Tongue (tissue), 2 donors: Measurements from ENCODE around the gene NIN. TPM values are rescaled to one million over a fixed set of nuclear protein-coding genes. Genes with fewer than 3 reads are reported as not detected.

Source experiments
- DNase-seq: peaks from one replicate; pipeline ENCODE4 v3.0.0-alpha.2; 2015
- total RNA-seq: library from RNA; depleted of rRNA; stranded (reverse); fragments of >200 nt; gene quantifications from one replicate; pipeline ENCODE4 v1.2.3, GENCODE V29; 2014

Gene NIN, protein sequence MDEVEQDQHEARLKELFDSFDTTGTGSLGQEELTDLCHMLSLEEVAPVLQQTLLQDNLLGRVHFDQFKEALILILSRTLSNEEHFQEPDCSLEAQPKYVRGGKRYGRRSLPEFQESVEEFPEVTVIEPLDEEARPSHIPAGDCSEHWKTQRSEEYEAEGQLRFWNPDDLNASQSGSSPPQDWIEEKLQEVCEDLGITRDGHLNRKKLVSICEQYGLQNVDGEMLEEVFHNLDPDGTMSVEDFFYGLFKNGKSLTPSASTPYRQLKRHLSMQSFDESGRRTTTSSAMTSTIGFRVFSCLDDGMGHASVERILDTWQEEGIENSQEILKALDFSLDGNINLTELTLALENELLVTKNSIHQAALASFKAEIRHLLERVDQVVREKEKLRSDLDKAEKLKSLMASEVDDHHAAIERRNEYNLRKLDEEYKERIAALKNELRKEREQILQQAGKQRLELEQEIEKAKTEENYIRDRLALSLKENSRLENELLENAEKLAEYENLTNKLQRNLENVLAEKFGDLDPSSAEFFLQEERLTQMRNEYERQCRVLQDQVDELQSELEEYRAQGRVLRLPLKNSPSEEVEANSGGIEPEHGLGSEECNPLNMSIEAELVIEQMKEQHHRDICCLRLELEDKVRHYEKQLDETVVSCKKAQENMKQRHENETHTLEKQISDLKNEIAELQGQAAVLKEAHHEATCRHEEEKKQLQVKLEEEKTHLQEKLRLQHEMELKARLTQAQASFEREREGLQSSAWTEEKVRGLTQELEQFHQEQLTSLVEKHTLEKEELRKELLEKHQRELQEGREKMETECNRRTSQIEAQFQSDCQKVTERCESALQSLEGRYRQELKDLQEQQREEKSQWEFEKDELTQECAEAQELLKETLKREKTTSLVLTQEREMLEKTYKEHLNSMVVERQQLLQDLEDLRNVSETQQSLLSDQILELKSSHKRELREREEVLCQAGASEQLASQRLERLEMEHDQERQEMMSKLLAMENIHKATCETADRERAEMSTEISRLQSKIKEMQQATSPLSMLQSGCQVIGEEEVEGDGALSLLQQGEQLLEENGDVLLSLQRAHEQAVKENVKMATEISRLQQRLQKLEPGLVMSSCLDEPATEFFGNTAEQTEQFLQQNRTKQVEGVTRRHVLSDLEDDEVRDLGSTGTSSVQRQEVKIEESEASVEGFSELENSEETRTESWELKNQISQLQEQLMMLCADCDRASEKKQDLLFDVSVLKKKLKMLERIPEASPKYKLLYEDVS (N-terminal part only)
- total RNA-seq: 51.8 TPM

DNA sequence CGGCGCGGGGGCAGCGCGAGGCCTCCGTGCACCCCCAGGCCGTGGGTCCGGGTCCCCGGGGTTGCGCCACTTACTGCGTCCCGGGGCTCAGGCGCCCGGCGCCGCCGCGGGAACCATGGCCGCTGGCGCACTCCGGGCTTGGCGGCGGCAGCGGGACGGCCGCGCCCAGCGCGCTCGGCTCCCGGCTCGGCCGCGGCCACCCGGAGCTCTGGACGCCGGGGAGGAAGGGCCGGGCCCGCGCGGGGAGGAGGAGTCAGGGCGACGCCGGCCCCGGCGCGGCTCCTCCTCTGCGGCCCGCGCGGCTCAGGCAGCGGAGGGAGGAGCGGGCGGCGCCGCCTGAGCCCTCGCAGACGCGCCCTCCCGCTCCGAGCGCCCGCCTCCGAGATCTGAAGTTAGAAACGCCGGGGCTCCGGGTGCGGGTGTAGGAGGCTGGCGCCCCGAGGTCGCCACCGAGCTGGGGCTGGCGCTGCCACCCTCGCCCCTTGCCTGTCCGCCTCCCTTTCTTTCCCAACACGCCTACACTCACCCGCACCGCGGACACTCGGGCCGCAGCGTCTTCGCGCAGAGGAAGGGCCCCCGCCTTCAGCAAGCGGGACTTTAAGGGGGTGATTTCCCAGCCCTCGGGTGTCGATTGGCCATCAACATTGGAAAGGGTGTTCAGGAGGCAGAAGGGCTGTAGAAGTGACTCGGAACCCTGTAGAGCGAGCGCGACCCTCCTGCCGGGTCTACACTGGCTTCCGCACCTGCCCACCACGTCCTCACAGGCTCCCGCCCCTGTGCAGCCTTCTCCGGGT, at the start of gene NIN:
Gene NIN (minus strand): TSS at position 231 of the 794 bp plus-strand sequence. CDS start 9,106 bp downstream, outside the sequence.
- DNase-seq: peak; percentile 92

DNA sequence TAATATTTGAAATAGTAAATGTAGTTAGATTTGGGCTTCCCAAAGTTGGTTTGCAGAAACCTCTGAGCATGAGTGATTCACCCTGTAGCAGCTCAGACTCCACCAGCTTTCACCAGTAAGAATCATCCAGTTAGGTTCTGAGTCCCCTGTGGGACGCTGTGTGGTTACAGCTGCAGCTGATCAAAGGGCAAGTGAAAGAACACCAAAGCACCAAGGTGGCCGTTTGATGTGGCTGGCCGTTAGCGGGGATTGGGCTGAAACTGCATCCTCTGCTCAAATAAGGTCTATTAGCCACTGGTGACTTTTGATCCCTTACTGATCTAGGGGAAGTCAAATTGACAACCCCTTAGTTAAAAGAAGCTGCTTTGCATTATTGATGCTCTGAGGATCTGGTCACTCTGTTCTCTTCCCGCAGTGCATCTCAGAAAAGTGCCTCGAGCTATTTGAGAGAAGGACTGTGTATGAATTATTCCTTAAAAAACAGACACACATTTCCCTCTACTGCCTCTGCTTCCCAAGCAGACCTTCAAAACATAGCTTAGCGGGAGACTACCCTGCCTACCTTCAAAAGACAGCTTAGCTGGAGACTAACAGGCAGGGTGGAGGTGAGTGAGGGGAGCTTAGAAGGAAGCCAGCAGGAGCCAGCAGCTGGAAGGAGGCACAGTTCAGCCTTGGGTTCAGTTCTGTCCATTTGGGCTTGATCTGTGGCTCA, 44.6 kb upstream of the NIN start:
- DNase-seq: no peak

DNA sequence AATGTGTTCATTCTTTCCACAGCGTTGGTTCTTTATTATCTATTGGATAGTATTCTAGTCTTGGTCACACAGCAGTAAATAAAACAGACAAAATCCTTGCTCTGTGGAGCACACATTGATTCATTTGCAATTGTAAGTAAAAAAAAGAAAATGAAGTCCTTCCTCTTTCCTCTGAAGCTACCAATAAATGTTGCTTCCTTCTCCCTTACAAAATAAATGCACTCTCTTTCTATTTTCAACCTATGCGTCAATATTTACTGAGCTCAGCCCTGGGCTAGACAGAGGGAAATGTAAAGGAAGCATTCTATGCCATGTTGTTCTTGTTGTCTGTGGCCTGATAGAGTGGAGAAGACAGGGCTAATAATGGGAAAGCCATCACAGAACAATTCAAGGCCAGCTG, 43.8 kb upstream of the NIN start:
- no peak for DNase-seq

DNA sequence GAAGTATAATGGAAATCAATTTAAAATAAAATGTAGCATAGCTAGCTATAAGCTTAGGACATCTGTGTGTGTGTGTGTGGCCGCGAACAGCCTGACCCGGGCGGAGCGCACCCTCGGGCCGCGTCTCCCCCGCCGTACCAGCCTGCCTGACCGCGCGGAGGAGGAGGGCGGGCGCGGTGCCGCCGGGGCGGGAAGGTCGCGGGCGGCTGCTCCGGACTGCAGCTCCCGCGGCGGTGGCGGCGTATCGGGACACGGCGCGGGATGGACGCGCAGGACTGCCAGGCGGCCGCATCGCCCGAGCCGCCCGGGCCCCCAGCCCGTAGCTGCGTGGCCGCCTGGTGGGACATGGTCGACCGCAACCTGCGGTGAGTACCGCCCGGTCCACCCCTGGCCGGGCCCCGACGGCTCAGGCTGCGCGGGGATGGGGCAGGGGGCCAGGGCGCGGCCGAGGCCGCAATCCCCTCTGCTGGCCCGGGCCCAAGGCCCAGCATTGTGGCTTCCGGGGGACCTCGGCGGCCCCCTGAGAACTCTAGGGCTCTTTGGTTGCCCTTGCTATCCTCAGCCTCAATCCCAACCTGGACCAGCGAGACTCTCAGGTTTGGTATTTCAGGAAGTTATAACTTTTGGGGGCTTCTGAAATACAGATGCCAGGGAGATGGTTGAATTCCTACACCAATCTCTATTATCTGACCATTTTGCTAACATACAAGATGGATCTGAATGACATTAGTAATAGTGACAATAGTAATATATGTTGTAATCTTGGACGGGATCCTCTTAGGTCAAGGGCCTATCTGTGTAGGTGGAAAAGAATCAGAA, 41.2 kb upstream of the NIN start, which contains the start of gene ABHD12B:
Gene ABHD12B (plus strand): TSS at position 140 of the 819 bp plus-strand sequence. CDS start 122 bp downstream, at position 262.
- no peak for DNase-seq

DNA sequence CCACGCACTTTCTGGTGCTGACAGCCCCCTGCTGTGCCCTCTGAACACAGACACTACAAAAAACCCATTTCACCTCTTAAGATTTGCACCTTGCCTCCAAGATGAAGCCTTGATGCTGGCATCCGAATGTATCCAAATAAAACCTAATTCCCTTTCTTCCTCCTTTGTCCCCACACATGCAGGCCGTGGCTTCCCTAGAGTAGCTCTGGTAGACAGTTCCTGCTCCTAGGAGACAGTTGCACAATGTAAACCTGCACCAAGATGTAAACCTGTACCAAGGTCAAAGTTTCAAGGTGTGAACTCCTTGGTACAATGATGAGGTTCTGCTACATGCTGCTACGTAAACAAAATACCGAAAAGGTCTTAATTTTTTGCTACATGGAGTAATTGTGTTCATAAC, 40.3 kb upstream of the NIN start:
- no peak for DNase-seq

DNA sequence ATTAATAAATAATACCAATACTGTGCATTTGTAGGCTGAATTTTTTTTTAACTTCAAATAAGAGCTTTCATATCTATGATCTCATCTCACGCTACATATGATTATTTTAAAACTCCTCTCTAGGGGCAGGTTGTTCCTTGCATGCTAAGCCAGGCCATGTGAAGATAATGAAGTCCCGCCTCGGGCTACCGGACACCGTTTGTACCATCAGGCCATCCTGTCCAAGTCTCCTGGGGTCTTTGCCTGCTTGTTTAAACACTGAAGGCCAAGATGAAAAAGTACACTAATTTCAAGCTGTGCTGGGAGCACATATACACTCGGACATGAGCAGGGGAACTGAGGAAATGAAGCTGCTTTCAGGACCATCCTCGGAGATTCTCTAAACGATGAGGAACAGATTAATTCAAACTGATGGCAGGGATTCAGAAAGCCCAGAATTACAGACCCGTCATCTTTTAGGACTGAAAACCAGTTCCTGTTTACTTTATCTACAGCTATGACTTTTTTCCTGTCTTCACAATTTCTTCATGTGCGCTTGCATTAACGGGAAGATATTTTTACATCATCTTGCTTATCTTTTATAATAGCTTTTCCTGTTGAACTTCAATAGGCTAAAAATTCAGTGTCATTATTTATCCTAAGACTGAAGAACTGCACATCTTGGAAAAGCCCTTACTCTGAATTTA, 34.6 kb upstream of the NIN start:
- no peak for DNase-seq

DNA sequence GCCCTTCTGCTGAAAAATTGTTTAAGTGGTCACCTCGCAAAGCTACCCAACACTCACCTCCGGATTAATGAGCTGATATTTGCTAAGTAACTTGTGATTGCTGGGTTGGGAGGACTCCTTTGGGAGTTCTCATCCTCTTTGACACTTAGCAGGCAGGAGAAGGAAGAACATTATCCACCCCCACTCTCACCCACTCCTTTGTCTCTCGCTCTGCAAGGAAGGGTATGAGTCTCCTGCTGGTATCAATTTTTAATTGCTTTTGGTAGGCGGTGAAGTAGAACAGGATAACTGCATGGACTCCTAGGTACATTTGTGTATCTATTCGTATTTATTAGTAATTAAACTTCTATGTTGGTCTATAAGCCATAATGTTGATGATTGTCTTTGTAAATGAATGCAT, 34.0 kb upstream of the NIN start:
- no peak for DNase-seq

DNA sequence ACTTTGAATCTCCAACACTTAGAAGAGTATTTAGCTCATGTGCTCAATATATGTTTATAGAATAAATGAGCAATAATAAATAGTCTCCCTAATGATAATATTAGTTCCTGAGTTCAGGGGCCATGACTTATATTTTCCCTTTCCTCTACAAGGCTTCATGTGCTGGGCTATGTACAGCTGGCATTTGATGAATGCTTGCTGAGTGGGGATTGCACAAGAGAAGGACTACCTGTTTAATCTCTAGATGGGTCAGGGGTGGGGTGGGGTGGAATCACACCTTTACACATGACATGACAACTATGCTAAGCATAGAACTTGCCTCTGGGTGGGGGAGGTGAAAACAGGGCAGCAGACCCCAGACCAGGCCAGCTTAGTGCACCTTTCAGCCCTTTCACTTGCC, 33.3 kb upstream of the NIN start:
- no peak for DNase-seq

DNA sequence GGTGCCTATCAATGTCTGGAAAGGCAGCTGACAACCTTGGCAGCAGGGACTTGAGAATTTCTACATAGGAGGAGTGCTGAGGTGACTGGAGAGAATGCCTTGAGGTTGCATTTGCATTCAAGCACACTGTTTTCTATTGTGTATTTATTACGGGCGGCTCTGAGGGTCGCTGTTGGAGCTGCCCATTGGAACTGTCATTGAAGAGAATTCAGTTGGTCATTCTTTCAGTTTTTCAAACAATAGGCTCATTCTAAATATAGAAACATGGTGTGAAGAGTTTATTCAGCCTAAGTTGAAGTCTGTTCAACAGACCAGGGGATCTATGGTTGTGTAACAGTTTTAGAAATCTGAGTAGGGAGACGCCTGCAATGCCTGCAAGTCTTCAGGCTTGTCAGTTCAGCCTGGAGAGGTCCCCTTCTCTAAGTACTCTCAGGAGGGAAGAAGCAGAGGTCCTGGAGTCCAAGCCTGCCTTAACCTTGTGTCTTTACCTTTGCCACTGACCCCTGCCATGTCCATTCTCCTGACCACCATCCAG, 31.1 kb upstream of the NIN start:
- peak; percentile 39 for DNase-seq

DNA sequence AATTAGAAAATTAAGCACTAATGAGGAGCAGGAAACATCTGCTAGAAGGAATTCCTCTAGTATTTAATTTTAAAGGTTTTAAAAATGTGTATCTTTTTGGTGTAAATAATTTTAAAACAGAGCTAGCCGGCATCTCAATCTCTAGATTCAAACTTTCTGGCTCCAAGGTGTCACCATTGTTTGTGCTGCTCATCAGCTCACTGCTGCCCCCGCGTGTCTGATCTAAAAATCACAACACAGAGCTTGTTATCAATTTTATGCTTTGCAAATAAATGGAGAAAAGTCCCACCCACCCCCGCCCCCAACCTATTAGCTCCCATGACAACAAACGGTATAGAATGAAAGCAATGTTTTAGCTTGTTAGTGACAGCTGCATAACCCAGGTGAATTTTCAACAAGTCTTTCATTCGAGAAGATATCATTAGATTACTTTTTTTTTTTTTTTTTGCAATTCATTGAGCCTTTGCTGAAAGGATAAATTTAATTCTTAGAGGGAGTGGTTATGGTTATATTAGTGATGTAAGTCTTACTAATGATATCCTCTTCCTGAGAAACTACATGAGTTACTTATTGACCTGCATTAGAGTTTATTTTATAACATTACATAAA, 29.6 kb upstream of the NIN start:
- peak; percentile 92 for DNase-seq

DNA sequence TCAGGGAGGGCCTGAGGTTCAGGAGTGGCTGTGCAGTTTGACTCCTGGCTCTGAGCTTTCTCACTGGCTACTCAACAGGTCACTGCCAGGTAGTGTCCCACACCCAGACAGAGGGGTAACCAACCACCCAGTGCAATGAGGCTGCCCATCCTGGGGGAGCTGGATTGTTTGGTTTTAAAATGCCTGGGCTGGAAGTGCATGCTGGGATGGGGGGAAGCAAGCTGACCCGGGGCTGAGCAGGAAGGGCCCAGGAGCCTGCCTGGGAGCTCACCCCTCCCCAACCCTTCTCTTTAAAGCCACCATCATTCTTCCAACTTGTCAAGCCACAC, 28.3 kb upstream of the NIN start:
- DNase-seq: no peak

DNA sequence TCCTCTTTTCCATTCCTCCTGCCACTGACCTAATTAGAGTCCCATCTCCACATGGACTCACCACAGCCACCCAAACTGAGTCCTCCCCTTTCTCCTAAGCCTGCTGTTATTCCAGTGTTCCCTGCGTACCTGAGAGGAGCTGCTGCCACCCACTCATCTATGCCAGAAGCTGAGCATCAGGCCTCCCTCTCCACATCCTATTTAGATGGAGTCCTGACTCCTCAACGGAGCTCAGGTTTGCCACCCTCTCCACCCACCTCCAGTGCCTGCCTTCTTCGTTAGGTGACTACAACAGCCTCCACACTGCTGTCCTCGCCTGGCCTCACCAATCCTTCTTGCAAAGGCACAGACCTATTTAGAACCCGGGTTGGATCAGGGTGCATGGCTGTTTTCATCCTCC, 25.7 kb upstream of the NIN start:
- DNase-seq: no peak

DNA sequence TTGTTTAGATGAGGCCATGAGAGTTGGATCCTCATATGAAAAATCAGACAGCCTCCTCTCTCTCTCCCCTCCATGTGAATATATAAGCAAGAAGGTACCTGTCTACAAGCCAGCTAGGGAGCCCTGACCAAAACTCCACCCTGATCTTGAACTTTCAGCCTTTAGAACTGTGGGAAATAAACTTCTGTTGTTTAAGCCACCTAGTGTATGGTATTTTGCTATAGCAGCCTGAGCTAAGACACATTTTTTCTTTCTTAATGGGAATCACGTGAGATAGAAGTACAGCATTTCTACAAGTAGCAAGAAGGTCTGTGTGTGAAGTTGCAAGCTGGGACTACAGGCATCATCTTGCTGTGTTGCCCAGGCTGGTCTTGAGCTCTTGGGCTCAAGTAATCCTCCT, 24.6 kb upstream of the NIN start:
- DNase-seq: no peak

DNA sequence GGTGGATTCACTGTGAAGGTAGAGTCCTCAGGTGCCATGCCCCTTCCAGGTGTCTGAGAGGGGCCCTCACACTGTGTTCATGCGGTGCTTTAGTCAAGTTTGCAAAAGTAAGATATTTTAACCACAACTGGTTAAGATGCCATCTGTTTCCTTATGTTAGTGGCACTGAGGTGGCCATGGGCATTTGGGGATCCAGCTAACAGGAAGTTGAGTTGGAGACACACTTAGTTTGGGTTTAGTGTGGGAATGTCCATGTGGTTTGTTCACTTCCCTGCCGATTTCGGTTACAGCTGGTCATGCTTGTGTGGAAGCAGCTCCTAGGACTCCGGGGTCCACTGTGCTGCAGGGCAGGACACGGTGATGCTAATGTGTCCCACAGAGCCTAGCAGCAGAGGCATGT, 23.6 kb upstream of the NIN start:
- DNase-seq: no peak

DNA sequence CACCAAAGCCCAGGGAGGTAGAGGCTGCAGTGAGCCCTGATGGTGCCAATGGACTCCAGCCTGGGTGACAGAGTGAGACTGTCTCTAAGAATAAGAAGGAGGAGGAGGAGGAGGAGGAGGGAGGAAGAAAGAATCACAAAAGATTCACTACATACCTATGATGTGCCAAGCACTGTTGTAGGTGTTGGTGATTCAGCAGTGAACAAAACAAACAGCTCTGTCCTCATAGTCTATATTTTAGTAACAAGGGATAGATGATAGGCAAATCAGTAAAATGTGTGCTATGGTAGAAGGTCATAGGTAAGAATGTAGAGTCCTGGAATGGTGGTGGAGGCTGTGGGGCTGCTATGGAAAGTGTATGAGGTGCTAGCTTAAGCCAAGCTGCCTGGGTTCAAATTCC, 22.9 kb upstream of the NIN start:
- no peak for DNase-seq

DNA sequence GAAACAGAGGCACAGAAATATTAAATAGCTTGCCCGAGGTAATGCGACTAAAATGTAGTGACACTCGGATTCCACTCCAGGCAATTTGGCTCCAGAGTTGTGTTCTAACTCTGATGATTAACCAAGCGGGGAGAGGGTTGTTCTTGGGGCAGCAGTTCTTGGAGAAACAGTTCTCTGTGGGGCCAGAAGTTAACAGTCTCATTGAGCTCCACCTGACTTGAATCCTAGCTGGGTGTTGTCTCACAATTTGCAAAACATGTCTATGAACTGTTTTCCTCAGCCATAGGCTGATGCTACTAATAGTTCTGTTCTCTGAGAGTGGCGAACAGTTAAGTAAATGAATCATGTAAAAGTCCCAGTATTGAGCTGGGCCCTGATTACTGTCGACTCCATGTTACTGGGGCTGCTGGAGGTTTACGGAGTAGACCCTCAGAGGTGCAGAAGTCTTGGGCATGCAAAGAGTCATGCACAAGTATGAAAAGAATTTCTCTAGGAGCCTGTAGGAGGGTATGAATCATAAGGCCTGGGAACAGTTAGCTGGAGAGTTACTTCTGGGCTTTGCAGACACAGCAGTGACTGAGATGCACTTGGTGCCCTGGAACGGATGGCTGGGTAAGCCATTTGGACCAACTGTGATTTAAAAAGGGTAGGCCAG, 15.4 kb upstream of the NIN start:
- DNase-seq: no peak

DNA sequence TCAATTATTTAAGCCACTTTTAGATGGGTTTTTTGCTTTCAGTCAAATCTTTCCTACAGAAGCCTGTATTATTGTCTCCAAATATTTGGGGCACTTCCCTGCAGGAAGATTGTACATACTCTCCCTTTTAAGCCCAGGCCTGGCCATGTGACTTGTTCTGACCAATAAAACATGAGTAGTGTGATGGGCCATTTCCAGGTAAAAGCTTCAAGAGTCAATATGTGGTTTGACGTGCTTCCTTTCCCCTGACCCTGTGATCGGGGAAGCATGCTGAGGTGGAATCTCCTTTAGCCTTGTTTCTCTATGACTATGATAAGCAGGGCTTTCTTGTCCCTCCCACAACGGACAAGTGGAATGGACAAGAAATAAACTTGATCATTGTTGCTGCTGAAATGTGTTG, 14.2 kb upstream of the NIN start:
- no peak for DNase-seq

DNA sequence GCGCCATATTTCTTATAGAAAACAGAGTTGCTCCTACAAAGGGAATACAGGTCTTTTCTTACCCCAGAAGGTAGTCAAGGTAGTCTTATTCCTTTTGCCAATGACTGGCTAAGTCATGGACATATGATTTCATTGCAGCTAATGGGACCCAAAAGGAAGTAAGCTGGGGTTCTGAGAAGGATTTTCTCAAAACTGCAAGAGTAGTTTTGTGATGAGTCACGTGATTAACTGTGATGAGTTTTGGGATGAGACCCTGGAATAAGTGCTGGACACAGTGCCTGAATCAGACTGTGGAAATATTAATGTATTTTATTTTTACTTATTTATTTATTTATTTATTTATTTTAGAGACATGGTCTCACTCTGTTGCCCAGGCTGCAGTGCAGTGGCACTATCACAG, 13.4 kb upstream of the NIN start:
- DNase-seq: no peak
